PC-3 (cell line): ENCODE data around the gene PKD2L2.

Experiments used
- EZH2 ChIP-seq: fragments of 300-600 bp; sonication (generic); IDR thresholded peaks from one replicate; pipeline ENCODE4 v1.6.1; 2017; ENCODE audit warnings: antibody characterized with exemption, mild to moderate bottlenecking, low read length; ENCODE audit not compliant: unreplicated experiment
- TF ChIP-seq, protein P1 (sequence below): fragments of 300-600 bp; sonication (generic); conservative IDR thresholded peaks from 2 replicates; pipeline ENCODE4 v1.5.1; 2017; ENCODE audit warnings: antibody characterized with exemption, low read depth, mild to moderate bottlenecking, low read length

DNA sequence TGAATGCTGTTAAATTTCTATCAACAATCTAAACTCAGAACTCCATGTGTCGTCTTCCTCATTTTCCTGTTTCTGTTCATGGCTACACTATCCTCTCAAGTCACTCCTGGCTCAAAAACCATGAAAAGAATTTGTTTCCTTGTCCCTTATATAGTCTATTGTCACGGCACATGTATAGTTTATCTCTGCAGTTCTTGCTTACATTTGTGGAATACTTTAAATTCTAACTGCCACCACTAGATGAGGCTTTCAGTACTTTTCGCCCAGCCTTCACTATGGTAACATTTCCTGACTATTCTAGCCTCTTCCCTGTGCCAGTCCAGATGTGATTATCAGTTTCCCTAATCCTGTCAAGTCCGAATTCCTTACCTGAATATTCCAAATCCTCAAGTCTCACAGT, 34.6 kb downstream of the PKD2L2 start:
- TF ChIP-seq, protein P1, sequence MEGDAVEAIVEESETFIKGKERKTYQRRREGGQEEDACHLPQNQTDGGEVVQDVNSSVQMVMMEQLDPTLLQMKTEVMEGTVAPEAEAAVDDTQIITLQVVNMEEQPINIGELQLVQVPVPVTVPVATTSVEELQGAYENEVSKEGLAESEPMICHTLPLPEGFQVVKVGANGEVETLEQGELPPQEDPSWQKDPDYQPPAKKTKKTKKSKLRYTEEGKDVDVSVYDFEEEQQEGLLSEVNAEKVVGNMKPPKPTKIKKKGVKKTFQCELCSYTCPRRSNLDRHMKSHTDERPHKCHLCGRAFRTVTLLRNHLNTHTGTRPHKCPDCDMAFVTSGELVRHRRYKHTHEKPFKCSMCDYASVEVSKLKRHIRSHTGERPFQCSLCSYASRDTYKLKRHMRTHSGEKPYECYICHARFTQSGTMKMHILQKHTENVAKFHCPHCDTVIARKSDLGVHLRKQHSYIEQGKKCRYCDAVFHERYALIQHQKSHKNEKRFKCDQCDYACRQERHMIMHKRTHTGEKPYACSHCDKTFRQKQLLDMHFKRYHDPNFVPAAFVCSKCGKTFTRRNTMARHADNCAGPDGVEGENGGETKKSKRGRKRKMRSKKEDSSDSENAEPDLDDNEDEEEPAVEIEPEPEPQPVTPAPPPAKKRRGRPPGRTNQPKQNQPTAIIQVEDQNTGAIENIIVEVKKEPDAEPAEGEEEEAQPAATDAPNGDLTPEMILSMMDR = no peak
- TF ChIP-seq EZH2 = no peak
